Ramos (cell line): ENCODE results near the gene PHACTR3.

Experiments used
- in situ Hi-C: fragments of 300-500 bp; cut with MboI; formaldehyde crosslinking; loops from one replicate; pipeline ENCODE4 v1.14.3; 2022; ENCODE audit warnings: low sequenced_read_pairs; ENCODE audit not compliant: unreplicated experiment

PHACTR3 gene

GRCh38 chr20:59586613-59587012 is 17.7 kb upstream of the PHACTR3 start:
- in situ Hi-C loops, result no loop called here

GRCh38 chr20:59587570-59587969 is 16.8 kb upstream of the PHACTR3 start:
- in situ Hi-C loops, result no loop called here

GRCh38 chr20:59588236-59588855 is 16.0 kb upstream of the PHACTR3 start:
- in situ Hi-C loops, result no loop called here

GRCh38 chr20:59589086-59589684 is 15.2 kb upstream of the PHACTR3 start:
- in situ Hi-C loops, result no loop called here

- in situ Hi-C loops, result loop anchor here (10.0 kb wide), 1 partner anchor 164 kb away; no protein-coding TSS in a partner anchor
Observed at GRCh38 chr20:59591061-59591460, 13.3 kb upstream of the PHACTR3 start.

GRCh38 chr20:59596690-59597089 is 7.7 kb upstream of the PHACTR3 start:
- in situ Hi-C loops, result loop anchor here (10.0 kb wide), 1 partner anchor 158 kb away; no protein-coding TSS in a partner anchor

- in situ Hi-C loops, result loop anchor here (10.0 kb wide), 1 partner anchor 158 kb away; no protein-coding TSS in a partner anchor
Observed at GRCh38 chr20:59597240-59597639, 7.1 kb upstream of the PHACTR3 start.

GRCh38 chr20:59598625-59599310 is 5.6 kb upstream of the PHACTR3 start:
- in situ Hi-C loops, result loop anchor here (10.0 kb wide), 1 partner anchor 156 kb away; no protein-coding TSS in a partner anchor

GRCh38 chr20:59599941-59600340 is 4.4 kb upstream of the PHACTR3 start:
- in situ Hi-C loops, result loop anchor here (10.0 kb wide), 1 partner anchor 155 kb away; no protein-coding TSS in a partner anchor

GRCh38 chr20:59600472-59600871 is 3.9 kb upstream of the PHACTR3 start:
- in situ Hi-C loops, result no loop called here

GRCh38 chr20:59602546-59603080 is 1.7 kb upstream of the PHACTR3 start:
- in situ Hi-C loops, result no loop called here

- in situ Hi-C loops, result no loop called here
Observed at GRCh38 chr20:59603176-59603575, 1.2 kb upstream of the PHACTR3 start.

- in situ Hi-C loops, result no loop called here
Observed at GRCh38 chr20:59604741-59605600, 631 bp downstream of the PHACTR3 start.

GRCh38 chr20:59605601-59606364 is 1.4 kb downstream of the PHACTR3 start:
- in situ Hi-C loops, result no loop called here

- in situ Hi-C loops, result no loop called here
Observed at GRCh38 chr20:59606566-59606965, 2.2 kb downstream of the PHACTR3 start.

GRCh38 chr20:59608396-59608795 is 4.1 kb downstream of the PHACTR3 start:
- in situ Hi-C loops, result no loop called here

GRCh38 chr20:59608871-59609270 is 4.5 kb downstream of the PHACTR3 start:
- in situ Hi-C loops, result no loop called here

GRCh38 chr20:59611286-59611685 is 6.9 kb downstream of the PHACTR3 start:
- in situ Hi-C loops, result no loop called here

- in situ Hi-C loops, result no loop called here
Observed at GRCh38 chr20:59613861-59614260, 9.5 kb downstream of the PHACTR3 start.
